ENCODE data around the gene BCLAF1.
"Not testable (repeated sequence)": the region's sequence is repeated elsewhere in the genome, so short reads cannot be mapped to it uniquely, and the experiment has no call there.

The BCLAF1 gene

GRCh38 chr6:136317021-136317694, 27.5 kb upstream of the BCLAF1 start:
- CTCF ChIA-PET, result interaction anchor here (0.6 to 2.1 kb wide), 11 partner anchors 9 to 233 kb away, joined by 3 to 8 read pairs (median 5); partner anchors contain the start of gene MAP7
- POLR2A ChIA-PET, result interaction anchor here (0.6 to 2.7 kb wide), 3 partner anchors 28 to 80 kb away, joined by 3 to 21 read pairs (median 3); partner anchors contain the start of gene BCLAF1
- DNase-seq (ENCODE audit: extremely low spot score), result peak; percentile 79
- TF ChIP-seq LEF1 (IDR thresholded peaks at IDR 0.05; ENCODE audit: borderline replicate concordance), result no peak
- no peak for TF ChIP-seq PKNOX1 (IDR thresholded peaks at IDR 0.05)
- no peak for TF ChIP-seq L3MBTL2 (conservative IDR thresholded peaks at IDR 0.05)

GRCh38 chr6:136315594-136315993, 25.9 kb upstream of the BCLAF1 start:
- CTCF ChIA-PET, result no interaction called here
- DNase-seq (ENCODE audit: extremely low spot score), result no peak
- POLR2A ChIA-PET, result interaction anchor here (0.6 kb wide), 1 partner anchor 26 kb away, joined by 5 read pairs; the partner anchor contains the start of gene BCLAF1
- no peak for TF ChIP-seq ARNT (IDR thresholded peaks at IDR 0.05)
- TF ChIP-seq ZNF384 (IDR thresholded peaks at IDR 0.05), result no peak
- no peak for TF ChIP-seq ELF4 (IDR thresholded peaks at IDR 0.05)
- TF ChIP-seq CTBP1 (IDR thresholded peaks at IDR 0.05; ENCODE audit: borderline replicate concordance), result no peak
- TF ChIP-seq FOXA1 (IDR thresholded peaks at IDR 0.05), result no peak
- TF ChIP-seq FOXK2 (IDR thresholded peaks at IDR 0.05), result no peak
- no peak for TF ChIP-seq SP1 (IDR thresholded peaks at IDR 0.05)
- TF ChIP-seq SUZ12 (IDR thresholded peaks at IDR 0.05), result no peak
- no peak for TF ChIP-seq LEF1 (IDR thresholded peaks at IDR 0.05; ENCODE audit: borderline replicate concordance)
- no peak for TF ChIP-seq PKNOX1 (IDR thresholded peaks at IDR 0.05)

DNA sequence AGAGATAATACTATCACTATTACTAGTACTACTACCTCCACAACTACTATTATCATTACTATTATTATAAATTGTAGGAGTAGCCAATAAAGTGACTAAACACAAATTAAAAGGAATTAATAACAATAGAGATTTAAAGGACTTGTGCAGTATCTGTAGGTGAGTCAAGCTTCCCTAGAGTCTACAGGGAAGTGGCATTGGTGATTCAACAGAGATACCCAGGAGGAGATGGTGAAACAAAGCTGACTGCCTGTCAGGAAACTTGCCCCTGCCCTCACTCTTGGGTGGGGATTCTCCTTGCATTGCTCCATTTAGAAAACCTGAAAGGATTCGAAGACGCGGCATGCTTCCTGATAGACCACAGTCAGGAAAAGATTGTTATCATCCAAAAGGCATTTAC, 23.3 kb upstream of the BCLAF1 start:
- DNase-seq (ENCODE audit: extremely low spot score), result no peak
- ChIA-PET CTCF (no interaction called here), POLR2A (interaction anchor here (0.6 kb wide), 1 partner anchor 22 kb away, joined by 3 read pairs; no protein-coding TSS in a partner anchor)
- TF ChIP-seq SUZ12 (IDR thresholded peaks at IDR 0.05) (no peak), PKNOX1 (IDR thresholded peaks at IDR 0.05) (no peak), LEF1 (IDR thresholded peaks at IDR 0.05; ENCODE audit: borderline replicate concordance) (no peak), ARNT (IDR thresholded peaks at IDR 0.05) (no peak)

DNA sequence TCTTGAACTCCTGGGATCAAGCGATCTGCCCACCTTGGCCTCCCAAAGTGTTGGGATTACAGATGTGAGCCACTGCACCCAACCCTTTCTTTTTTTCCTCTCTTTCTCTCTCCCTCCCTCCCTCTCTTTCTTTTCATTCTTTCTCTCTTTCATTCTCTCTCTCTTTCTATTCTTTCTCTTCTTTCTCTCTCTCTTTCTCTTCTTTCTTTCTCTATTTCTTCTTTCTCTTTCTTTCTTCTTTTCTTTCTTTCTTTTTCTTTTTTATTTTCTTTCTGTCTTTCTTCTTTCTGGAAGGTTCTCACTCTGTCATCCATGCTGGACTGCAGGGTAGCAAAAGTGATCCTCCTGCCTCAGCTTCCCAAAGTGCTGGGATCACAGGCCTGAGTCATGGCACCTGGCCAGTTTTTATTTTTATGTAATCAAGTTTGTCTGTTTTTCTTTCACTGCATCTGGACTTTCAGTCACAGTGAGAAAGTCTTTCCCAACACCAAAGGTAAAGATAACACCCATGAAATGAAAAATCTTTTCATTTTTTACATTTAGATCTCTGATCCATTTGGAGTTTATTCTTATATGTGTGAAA, 20.2 kb upstream of the BCLAF1 start:
- POLR2A ChIA-PET, result no interaction called here
- no peak for DNase-seq (ENCODE audit: extremely low spot score)

DNA sequence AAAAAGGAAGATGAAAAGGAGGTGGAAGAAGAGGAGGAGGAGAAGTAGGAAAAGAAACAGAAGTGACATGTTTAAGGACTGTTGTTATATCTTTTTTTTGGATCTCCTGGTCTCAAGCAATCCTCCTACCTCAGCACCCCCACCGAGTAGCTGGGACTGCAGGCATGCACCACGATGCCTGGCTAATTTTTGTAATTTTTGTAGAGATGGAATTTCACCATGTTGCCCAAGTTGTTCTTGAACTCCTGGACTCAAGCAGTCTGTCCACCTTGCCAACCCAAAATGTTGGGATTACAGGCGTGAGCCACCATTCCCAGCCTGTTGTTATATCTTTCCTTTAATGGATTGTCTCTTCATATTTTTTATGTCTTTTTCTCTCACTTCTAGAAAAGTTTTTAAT, 19.5 kb upstream of the BCLAF1 start:
- ChIA-PET CTCF (no interaction called here), POLR2A (interaction anchor here (1.6 to 2.7 kb wide), 2 partner anchors 19 to 21 kb away, joined by 4 to 17 read pairs; partner anchors contain the start of gene BCLAF1)

More for the DNA sequence above, 20.2 kb upstream of the BCLAF1 start:
- CTCF ChIA-PET, result no interaction called here
- TF ChIP-seq ARNT (IDR thresholded peaks at IDR 0.05) (no peak), FOXA1 (IDR thresholded peaks at IDR 0.05) (no peak), L3MBTL2 (conservative IDR thresholded peaks at IDR 0.05) (no peak), PKNOX1 (IDR thresholded peaks at IDR 0.05) (no peak), TARDBP (IDR thresholded peaks at IDR 0.05) (peak; percentile 11; the same call in 1 of the 2 replicates)

DNA sequence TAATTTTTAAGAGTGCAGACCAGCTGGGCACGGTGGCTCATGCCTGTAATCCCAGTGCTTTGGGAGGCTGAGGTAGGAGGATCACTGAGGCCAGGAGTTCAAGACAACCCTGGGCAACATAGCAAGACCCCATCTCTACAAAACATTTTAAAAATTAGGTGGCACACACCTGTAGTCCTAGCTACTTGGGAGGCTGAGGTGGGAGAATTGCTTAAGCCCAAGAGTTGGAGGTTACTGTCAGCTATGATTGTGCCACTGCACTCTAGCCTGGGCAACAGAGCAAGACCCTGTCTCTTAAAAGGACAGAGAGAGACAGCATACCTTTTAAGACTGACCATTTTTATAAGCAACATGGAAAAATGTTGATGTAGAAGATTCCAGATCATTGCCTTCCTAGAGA, 18.8 kb upstream of the BCLAF1 start:
- DNase-seq (ENCODE audit: extremely low spot score); CTCF ChIA-PET: not testable (repeated sequence)
- POLR2A ChIA-PET, result interaction anchor here (1.6 to 2.7 kb wide), 2 partner anchors 18 to 20 kb away, joined by 4 to 17 read pairs; partner anchors contain the start of gene BCLAF1

More for the DNA sequence above, 19.5 kb upstream of the BCLAF1 start:
- TF ChIP-seq CTBP1 (IDR thresholded peaks at IDR 0.05; ENCODE audit: borderline replicate concordance) (no peak), FOXA1 (IDR thresholded peaks at IDR 0.05) (no peak), FOXM1 (IDR thresholded peaks at IDR 0.05; ENCODE audit: borderline replicate concordance) (no peak), SUZ12 (IDR thresholded peaks at IDR 0.05) (no peak), TARDBP (IDR thresholded peaks at IDR 0.05) (no peak), SP1 (IDR thresholded peaks at IDR 0.05) (no peak), FOXK2 (IDR thresholded peaks at IDR 0.05) (no peak), LEF1 (IDR thresholded peaks at IDR 0.05; ENCODE audit: borderline replicate concordance) (no peak), L3MBTL2 (conservative IDR thresholded peaks at IDR 0.05) (no peak), PKNOX1 (IDR thresholded peaks at IDR 0.05) (no peak), ZNF384 (IDR thresholded peaks at IDR 0.05) (no peak), BHLHE40 (IDR thresholded peaks at IDR 0.05; ENCODE audit: borderline replicate concordance) (no peak), ELF4 (IDR thresholded peaks at IDR 0.05) (no peak), HDGF (IDR thresholded peaks at IDR 0.05; ENCODE audit: borderline replicate concordance) (no peak), NFRKB (IDR thresholded peaks at IDR 0.05) (no peak), ARNT (IDR thresholded peaks at IDR 0.05) (no peak)
- DNase-seq (ENCODE audit: extremely low spot score), result no peak

Measured in HEK293T (cell line).